HG03460 (cell line): Measurements from ENCODE around the gene SLC30A1.
"Not testable (repeated sequence)": the region's sequence is repeated elsewhere in the genome, so short reads cannot be mapped to it uniquely, and the experiment has no call there.

Experiments
- ATAC-seq: cut with Tn5 transposase; IDR thresholded peaks from one replicate; pipeline ENCODE4 v1.9.1; 2021; ENCODE audit not compliant: unreplicated experiment

Gene SLC30A1

DNA sequence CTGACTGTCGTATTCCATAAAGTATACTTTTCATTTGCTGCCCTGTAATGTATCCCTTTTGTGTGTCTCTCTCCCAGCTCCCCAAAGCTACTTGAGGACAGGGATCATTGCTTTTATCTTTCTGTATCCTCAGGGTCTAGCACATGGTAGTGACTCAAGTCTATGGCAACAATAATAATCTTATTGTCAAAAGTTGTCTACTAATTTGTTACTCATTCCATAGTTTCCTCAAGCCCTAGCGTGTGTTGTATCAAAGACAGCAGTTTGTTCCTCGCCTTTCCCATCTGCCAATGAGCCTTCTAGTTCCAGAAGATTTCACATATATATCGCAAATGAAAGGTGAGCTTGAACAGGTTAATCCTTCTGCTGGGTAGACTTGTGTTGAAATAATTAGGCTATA lies 9.8 kb upstream of the SLC30A1 start:
- ATAC-seq = no peak

DNA sequence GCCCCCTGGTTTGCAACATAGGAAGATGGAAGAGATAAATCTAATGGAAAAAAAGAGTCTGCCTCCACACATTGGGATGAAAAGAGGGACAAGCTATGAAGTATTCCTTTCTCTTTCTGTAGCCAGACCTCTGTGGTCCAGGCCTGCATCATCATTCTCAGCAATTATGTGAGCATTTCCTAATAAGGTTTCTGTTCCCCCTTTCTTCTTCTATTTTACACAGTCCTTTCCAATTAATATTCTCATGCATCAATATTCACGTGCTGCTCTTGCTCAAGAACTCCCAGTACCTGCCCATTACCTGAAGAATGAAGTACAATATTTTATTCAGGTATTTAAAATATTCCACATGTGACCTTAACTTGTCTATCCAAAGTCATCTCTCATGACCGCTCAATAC lies 8.2 kb upstream of the SLC30A1 start:
- no peak for ATAC-seq

DNA sequence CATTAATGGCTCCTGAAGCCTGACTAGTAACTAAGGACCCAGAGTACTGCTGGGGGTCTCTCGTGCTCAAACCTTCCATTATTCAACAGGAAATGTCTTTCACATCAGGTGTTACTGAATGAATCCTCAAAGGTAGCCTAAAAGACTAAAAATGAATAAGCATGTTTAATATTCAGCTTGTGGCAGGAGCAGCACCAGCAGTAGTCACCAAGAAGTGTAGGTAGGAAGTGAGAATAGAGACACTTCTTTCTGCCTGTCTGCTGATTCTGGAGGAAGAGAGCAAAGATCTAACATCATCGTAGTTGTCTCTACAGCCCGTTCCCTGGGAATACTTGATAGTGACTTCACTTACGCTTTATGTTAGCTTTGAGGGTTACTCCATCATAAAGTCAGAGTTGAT lies 7.6 kb upstream of the SLC30A1 start:
- no peak for ATAC-seq

DNA sequence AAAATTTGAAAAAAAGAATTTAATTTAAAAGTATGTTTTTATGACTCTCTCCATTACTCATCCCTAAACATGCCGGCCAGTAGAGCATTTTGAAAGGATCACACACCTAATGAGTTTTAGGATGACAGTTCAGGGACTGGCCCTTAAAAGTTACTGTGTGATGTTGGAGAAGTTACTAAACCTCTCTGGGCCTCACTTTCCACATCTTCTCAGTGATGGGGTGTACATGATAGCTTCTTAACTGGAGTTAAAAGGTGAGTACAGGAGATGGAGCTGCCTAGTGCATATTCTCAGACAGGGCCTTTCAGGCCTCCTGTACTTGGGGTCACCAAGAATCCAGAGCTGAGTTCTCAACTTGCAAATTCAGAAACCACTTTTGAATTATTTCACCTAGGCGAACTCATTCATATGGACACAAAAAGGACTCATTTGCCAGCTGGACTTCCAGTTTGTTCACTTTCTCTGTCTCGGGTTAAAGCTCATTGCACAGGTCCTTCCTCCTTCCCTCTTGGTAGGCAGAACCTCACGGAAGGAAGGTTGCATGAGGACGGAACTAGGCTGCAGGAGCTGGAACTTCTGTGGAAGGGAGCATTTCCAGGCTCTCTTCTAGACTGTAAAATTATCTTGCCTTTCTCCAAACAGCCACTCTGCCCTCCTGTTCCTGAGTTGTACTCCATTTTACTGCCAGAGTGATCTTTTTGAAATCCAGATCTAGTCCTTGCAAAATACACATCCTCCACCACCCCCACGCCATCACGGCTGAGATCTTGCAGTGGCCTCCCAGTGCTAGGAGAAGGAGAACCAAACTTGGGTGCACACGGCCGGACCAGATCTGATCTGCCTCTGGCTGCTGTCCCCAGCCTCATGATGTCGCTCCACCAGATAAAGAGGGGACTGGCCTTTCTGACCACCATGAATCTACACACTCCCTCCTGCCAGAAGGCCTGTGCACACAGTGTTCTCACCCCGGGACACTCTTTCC lies 4.3 kb upstream of the SLC30A1 start:
- no peak for ATAC-seq

DNA sequence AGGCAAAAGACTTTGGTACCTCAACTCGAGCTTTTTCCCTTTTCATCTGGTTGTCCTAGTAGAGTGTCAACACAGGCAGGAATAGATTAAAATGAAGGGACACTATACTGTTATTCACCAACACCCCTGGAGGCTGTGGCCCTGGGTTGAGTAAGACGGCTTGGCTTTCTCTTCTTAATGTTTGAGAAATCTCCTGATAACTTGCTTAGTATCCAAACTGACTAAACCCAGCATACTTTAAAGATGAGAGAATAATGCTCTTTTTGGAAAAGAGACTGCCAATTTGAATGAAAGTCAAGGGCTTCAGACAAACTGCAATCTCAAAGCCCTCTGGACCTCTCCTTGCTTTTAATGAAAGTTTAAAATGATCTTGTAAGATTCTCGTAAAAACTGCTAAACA lies 2.6 kb upstream of the SLC30A1 start:
- no peak for ATAC-seq

DNA sequence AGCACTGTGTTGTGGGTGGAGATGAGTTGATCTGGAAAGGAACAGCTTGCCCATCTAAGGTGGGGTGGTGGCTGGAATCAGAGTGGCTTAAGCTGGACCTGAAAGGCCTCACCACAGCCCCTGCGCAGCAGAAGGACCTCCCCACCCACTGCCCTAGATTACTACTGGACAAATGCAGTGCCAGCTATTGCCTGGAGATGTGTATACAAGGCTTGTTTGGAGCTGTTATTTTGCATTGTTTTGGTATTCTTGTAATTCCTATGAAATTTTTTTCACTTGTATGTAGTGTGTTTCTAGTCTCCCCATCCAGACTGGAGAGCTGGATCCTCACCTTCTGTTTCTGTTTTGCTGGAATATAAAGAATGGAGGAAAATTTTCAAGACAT lies 1.3 kb upstream of the SLC30A1 start:
- ATAC-seq = no peak

DNA sequence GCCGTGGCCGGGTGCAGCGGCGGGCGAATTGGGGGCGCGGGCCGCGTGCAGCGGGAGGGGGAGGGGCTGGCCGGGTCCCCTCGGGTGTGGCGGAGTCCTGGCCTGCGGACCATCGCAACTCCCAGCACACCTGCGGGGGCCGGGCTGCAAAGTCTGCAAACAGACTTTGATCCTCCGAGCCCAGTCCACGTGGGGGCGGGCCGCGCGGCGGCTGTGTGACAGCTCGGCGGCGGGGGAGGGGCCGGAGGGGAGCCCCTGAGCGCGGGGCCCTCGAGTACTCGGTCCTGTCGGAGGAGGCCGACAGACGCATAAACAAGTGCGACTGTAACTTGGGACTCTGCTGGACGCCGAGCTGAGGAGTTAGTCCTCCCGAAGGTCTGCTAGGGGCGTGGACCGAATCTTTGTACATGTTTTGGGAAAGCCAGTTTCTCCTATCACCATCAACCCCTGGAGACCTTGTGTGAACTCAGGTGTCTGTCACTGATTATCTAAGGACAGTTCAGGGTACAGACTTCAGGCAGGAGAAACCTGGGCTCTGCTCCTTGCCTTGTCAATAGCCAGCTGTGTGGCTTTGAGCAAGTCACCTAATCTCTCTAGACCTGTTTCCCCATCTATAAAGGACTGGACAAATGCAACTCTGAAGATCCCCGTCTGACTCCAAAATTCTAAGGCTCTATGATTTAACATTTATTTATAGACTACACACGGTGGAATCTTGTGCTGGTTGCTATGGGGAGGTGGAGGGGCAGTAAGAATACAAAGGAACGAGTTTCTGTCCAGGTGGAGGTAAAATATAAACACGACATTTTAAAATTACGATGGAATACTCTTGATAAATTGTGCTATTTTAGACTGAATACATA lies 710 bp upstream of the SLC30A1 start:
- peak; percentile 35 for ATAC-seq

DNA sequence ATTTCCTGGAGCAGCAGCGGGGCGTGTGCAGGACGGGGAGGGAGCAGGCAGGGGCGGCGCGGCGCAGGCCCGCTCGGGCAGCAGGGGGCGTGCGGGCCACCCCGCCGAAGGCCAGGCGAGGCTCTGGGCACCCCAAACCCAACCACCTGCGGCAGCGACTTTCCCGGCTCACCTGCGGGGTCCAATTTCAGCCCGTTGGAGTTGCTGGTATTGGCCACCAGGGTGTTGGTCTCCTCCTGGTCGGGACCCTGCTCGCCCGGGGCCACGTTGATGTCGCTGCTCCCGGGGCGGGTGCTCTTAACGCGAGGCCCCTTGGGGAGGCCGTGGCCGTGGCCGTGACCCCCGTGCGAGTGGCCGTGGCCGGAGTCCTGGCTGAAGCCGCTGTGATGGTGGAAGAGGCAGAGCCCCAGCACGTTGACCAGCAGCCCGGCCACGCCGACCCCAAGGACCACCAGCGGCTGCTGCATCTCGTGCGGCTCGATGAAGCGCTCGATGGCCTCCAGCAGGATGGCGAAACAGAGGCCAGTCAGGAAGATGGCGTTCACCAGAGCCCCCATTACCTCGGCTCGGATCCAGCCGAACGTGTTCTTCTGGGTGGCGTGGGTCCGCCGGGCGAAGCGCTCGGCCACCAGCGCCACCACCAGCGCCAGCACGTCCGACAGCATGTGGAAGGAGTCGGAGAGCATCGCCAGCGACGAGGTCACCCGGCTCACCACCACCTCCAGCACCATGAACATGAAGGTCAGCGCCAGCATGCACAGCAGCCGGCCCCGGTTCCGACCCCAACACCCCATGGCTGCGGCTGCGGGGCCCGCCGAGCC lies 932 bp downstream of the SLC30A1 start:
- peak; percentile 38 for ATAC-seq

DNA sequence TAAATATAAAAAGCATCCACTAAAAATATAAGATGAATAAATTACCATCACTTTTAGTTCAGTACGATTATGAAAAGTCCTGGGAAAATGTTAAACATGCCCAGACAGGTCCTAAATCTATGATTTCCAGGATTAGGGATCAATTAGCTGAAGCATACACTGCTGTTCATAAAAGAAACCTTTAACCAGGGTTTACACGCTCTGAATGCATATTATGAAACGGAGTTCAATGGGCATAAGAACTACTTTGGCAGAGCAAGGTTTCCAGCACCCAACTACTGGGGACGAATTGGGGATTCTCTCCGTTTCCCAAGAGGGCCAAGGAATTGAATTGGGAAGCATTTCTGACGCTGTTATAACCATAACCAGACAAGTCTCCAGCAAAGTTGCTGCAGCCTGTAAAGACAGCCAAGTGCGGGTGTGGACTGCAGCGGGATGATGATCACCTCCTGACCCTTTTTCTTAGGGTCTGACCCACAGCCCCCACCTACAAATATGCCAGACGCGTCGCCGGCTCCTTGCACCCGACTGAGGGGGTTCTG lies 1.6 kb downstream of the SLC30A1 start:
- no peak for ATAC-seq

DNA sequence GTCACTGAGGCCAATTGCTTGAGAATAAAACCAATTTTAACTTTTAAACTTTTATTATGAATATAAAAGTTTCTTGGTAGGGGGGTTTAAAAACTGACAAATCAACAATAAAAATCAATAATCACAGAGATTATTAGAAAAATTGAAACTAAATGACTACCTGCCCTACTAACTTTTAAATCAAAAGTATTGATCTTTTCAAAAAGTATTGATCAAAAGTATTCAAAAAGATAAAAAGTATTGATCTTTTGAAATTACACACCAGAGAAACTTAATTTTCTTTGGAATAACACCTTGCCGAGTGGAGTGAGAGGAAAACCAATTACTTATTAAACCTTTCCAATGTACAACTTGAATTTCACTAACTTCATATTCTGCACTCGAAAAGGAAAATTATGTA lies 2.2 kb downstream of the SLC30A1 start:
- no peak for ATAC-seq

DNA sequence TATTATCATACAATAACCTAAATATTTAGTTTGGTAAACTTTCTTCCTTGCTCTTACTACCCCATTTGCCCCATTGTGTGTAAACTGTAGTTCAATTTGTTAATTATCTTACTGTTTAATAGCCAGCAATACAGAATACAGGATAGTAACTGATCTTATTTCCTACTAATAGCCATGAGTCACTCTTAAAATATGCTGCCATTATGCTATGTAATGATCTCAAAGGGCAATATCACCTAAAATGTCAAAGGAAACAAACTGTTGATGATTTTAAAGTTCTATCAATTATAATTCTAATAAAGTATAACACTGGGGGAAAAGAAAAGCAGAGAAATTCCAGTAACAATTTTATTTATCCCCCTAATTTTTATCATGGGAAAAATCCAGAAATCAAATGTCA lies 4.3 kb downstream of the SLC30A1 start:
- ATAC-seq = no peak

DNA sequence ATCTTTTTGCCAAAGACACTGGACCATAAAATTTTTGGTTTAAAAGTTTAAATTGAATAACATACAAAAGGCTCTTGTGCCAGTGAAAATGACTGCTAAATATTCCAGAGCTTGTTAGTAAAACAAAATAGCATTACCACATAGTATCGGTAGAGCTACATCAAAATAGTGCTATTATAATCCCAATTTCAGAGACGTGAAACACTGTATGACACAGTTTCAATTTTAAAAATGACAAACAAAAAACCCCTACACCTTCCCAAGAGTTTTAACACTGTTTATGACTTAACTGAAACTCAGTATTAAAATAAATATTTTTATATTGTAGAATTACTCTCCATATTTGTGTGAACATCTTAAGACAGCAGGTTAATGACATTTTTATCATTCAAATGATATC lies 7.0 kb downstream of the SLC30A1 start:
- no peak for ATAC-seq

DNA sequence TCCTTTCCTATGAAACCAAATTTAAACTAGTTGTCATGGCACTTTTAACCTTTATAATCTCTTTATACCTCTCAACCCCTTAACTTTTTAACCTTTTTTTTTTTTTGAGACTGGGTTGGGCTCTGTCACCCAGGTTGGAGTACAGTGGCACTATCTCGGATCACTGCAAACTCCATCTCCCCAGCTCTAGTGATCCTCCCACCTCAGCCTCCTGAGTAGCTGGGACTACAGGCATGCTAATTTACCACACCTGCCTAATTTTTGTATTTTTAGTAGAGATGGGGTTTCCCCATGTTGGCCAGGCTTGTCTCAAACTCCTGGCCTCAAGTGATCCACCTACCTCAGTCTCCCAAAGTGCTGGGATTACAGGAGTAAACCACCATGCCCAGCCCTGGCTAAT lies 8.6 kb downstream of the SLC30A1 start:
- ATAC-seq = not testable (repeated sequence)

DNA sequence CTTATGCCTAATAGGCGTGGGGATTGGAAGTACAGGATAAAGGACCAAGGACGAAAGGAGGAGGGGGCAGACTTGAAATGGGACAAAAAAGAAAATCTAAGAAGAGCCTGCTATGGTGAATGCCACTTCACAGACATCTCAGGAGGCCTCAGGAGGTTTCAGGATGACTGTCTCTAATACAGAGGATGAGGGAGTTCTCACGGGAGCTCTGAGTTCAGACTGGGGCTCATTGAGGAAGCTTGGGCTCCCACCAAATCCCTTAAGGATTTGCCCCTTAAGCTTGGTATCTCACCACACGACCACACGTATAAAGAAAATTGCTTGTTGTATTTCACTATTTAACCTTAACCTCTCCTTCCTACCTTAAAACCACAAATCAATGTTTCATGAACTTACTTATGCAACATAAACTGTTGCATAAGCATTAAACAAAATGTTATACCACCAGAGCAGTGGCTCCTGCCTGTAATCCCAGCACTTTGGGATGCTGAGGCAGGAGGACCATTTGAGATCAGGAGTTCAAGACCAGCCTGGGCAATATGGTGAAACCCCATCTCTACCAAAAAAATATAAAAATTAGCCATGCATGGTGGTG lies 12.4 kb downstream of the SLC30A1 start:
- ATAC-seq = peak; percentile 96

DNA sequence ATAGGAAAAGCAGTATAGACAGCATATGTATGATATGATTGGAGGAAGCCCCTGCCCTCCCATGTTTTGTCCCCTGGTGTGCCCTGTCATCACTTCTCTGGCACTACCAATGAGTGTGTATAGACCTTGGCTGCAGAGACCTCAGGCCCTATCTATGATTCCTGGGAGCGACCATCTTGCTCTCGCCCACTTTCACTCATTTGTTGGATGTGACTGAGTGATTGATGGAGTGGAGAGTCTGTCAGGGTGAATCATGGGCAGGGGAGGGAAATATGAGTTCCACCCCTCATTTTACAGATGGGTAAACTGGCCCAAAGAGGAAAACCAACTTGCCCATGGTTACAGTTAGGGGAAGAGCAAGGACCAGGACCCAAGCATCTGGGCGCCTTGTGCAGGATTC lies 14.9 kb downstream of the SLC30A1 start:
- ATAC-seq = no peak

DNA sequence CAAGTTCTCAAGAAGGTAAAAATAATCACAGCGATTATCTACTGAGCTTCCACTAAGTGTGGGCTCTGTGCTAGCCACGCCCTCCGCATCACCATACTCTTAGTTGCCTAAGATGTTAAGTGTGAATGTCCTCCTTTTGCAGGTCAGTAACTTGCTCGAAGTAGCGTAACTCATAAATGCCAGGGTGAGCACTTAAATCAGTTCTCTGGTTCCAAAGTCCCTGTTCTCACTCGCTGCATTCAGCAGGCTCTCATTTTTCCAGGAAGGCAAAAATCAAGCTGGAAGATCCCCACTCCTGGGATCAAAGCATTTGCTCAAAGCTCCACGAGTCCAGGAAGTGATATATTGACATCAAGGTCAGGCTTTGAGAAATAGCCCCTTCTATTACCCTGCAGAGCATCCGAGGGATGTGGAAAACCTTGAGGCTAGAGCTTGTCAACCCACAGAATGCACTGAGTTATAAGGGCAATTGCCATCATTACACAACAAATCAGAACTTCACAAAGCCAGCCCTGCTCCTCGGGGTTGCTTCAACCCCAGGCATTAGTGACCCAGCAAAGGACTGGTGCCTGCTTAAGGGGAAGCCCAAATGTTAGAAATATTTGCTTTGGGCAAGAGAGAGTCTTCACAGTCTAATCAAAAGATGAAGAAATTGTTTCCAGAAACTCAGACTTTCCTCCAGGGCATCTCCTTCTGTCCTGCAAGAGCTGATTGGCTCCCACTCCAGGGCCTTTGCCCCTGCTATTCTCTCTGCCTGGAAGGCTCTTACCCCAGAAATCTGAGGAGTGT lies 19.5 kb downstream of the SLC30A1 start:
- no peak for ATAC-seq

DNA sequence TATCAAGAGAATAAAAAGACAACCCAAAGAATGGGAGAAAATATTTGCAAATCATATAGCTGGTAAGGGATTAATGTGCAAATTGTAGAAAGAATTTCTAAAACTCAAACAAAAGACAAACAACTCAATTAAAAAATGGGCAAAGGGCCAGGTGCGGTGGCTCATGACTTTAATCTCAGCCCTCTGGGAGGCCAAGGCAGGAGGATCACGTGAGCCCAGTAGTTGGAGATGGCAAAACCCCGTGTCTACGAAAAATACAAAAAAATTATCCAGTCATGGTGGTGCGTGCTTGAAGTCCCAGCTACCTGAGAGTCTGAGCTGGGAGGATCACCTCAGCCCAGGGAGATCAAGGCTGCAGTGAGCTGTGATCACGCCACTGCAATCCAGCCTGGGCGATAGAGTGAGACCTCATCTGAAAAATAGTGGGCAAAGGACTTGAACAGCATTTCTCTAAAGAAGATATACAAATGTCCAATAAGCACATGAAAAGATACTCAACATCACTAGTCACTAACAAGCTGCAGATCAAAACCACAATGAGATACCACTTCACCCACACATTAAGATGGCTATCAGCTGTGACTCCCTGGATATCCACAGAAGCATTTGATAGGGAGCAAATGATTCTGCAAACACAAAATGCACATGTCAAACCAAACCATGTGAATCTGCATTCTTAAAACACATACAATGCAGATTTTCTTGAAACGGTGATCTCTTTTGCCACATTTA lies 20.9 kb downstream of the SLC30A1 start:
- ATAC-seq = no peak

DNA sequence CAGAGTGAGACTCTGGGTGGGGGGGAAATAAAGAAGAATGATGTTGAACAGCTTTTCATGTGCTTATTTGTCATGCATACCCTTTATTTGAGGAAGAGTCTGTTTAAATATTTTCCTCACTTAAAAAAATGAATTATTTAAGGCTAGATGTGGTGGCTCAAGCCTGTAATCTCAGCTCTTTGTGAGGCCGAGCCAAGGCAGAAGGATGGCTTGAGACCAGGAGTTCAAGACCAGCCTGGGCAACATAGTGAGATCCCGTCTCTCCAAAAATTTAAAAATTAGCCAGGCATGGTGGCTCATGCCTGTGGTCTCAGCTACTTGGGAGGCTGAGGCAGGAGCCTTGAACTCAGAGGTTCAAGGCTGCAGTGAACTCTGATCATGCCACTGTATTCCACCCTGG lies 25.4 kb downstream of the SLC30A1 start:
- ATAC-seq = no peak
